ENCODE results near the gene SRRM4. TPM values are rescaled to one million over a fixed set of nuclear protein-coding genes. Genes with fewer than 3 reads are reported as not detected.

Gene SRRM4
- polyA plus RNA-seq, 3 donors = not detected

GRCh38 chr12:119204671-119205285 lies 223.4 kb downstream of the SRRM4 start:
- Mint-ChIP-seq H3K36me3 (no peaks in the 10 kb centered on the region), H3K4me3 (no peak overlapping the region), H3K4me1 (no peaks in the 10 kb centered on the region), H3K27me3 (ENCODE audit: low read depth in 3 of 3) (peaks cover 0 to 4% (median 0%) of the 10 kb centered on the region in 3 donors), H3K9me3 (peaks cover 0 to 1% (median 0%) of the 10 kb centered on the region in 7 donors), H3K27ac (no peak overlapping the region)
- Histone ChIP-seq H3K4me2 (replicated peaks; ENCODE audit: extremely low read depth, low read length, poor library complexity, severe bottlenecking) (no peak overlapping the region), H2AFZ (ENCODE audit: insufficient read depth, low read depth, low read length, poor library complexity, severe bottlenecking) (no peak overlapping the region), H3K27me3 (ENCODE audit: control insufficient read depth in 2 of 2, insufficient read depth in 2 of 2, low read length in 2 of 2) (no peaks in the 10 kb centered on the region), H3K36me3 (replicated peaks in 1 of 2; ENCODE audit: control insufficient read depth in 1 of 2, insufficient read depth in 2 of 2, low read length in 2 of 2) (no peaks in the 10 kb centered on the region), H3K27ac (ENCODE audit: low read depth in 1 of 2, low read length in 2 of 2) (no peak overlapping the region), H3K9me3 (replicated peaks in 1 of 2; ENCODE audit: control insufficient read depth in 1 of 2, insufficient read depth in 1 of 2, low read length in 2 of 2) (no peaks in the 10 kb centered on the region), H3K4me3 (replicated peaks in 1 of 3; ENCODE audit: low read depth in 2 of 3, low read length in 3 of 3) (no peak overlapping the region), H3K4me1 (ENCODE audit: control insufficient read depth in 1 of 2, insufficient read depth in 2 of 2, low read length in 2 of 2) (no peaks in the 10 kb centered on the region), H3K79me2 (ENCODE audit: insufficient read depth, low read length) (no peaks in the 10 kb centered on the region), H3K9ac (ENCODE audit: insufficient read depth, low read length, poor library complexity, severe bottlenecking) (no peak overlapping the region), H4K20me1 (ENCODE audit: insufficient read depth, low read length) (no peaks in the 10 kb centered on the region)
- no peak for DNase-seq
- TF ChIP-seq, protein P1, sequence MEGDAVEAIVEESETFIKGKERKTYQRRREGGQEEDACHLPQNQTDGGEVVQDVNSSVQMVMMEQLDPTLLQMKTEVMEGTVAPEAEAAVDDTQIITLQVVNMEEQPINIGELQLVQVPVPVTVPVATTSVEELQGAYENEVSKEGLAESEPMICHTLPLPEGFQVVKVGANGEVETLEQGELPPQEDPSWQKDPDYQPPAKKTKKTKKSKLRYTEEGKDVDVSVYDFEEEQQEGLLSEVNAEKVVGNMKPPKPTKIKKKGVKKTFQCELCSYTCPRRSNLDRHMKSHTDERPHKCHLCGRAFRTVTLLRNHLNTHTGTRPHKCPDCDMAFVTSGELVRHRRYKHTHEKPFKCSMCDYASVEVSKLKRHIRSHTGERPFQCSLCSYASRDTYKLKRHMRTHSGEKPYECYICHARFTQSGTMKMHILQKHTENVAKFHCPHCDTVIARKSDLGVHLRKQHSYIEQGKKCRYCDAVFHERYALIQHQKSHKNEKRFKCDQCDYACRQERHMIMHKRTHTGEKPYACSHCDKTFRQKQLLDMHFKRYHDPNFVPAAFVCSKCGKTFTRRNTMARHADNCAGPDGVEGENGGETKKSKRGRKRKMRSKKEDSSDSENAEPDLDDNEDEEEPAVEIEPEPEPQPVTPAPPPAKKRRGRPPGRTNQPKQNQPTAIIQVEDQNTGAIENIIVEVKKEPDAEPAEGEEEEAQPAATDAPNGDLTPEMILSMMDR (IDR thresholded peaks at IDR 0.05) = no peak
- WGBS (ENCODE audit: insufficient coverage) = 90% methylated on average over 4 of the region's 7 CpGs
- intact Hi-C loops (cut with micrococcal nuclease) = no loop called here

GRCh38 chr12:119206348-119207062 lies 225.2 kb downstream of the SRRM4 start:
- no peaks in the 10 kb centered on the region for H3K79me2 ChIP-seq (ENCODE audit: insufficient read depth, low read length)
- no peak overlapping the region for H3K27ac ChIP-seq (ENCODE audit: low read depth in 1 of 2, low read length in 2 of 2)
- WGBS (ENCODE audit: insufficient coverage) = no CpG with 5 or more reads among the region's 8 CpGs

More at GRCh38 chr12:119206348-119207062, 225.2 kb downstream of the SRRM4 start:
- no peak overlapping the region for H3K4me3 Mint-ChIP-seq
- no peaks in the 10 kb centered on the region for H3K9me3 Mint-ChIP-seq
- H3K27me3 Mint-ChIP-seq (ENCODE audit: low read depth in 3 of 3) = peaks cover 0 to 4% (median 0%) of the 10 kb centered on the region in 3 donors
- H3K27me3 ChIP-seq (ENCODE audit: control insufficient read depth in 2 of 2, insufficient read depth in 2 of 2, low read length in 2 of 2) = no peaks in the 10 kb centered on the region
- H3K9ac ChIP-seq (ENCODE audit: insufficient read depth, low read length, poor library complexity, severe bottlenecking) = no peak overlapping the region
- H3K27ac Mint-ChIP-seq = no peak overlapping the region
- H3K4me2 ChIP-seq (replicated peaks; ENCODE audit: extremely low read depth, low read length, poor library complexity, severe bottlenecking) = no peak overlapping the region
- H3K36me3 Mint-ChIP-seq = no peaks in the 10 kb centered on the region
- H3K4me1 ChIP-seq (ENCODE audit: control insufficient read depth in 1 of 2, insufficient read depth in 2 of 2, low read length in 2 of 2) = no peaks in the 10 kb centered on the region
- H3K4me1 Mint-ChIP-seq = no peaks in the 10 kb centered on the region
- no peaks in the 10 kb centered on the region for H3K9me3 ChIP-seq (replicated peaks in 1 of 2; ENCODE audit: control insufficient read depth in 1 of 2, insufficient read depth in 1 of 2, low read length in 2 of 2)
- intact Hi-C loops (cut with micrococcal nuclease) = no loop called here
- no peak overlapping the region for H3K4me3 ChIP-seq (replicated peaks in 1 of 3; ENCODE audit: low read depth in 2 of 3, low read length in 3 of 3)
- no peaks in the 10 kb centered on the region for H3K36me3 ChIP-seq (replicated peaks in 1 of 2; ENCODE audit: control insufficient read depth in 1 of 2, insufficient read depth in 2 of 2, low read length in 2 of 2)
- TF ChIP-seq, protein P1 (IDR thresholded peaks at IDR 0.05) = no peak
- no peak overlapping the region for H2AFZ ChIP-seq (ENCODE audit: insufficient read depth, low read depth, low read length, poor library complexity, severe bottlenecking)
- H4K20me1 ChIP-seq (ENCODE audit: insufficient read depth, low read length) = no peaks in the 10 kb centered on the region
- no peak for DNase-seq
